Activated CD4-positive, alpha-beta T cell treated with anti-CD3 and anti-CD28 coated beads for 36 hours (primary cell): ENCODE data around the gene FAM181A. TPM values are rescaled to one million over a fixed set of nuclear protein-coding genes. Genes with fewer than 3 reads are reported as not detected.

Experiments used
- ATAC-seq: fragments of 200-7000 bp; cut with Tn5 transposase; one replicate; pipeline ENCODE4 v1.10.0; 2021; ENCODE audit warnings: mild to moderate bottlenecking, moderate library complexity
- CTCF ChIA-PET: fragments of 350-600 bp; sonication (Branson Sonifier 250); formaldehyde crosslinking; loops from one replicate; lab custom pipeline; 2021; ENCODE audit warnings: antibody characterized with exemption; lab: Charles Lee
- POLR2A ChIA-PET: fragments of 350-600 bp; sonication (Branson Sonifier 250); formaldehyde crosslinking; loops from one replicate; lab custom pipeline; 2021; ENCODE audit warnings: antibody characterized with exemption, inconsistent platforms; lab: Charles Lee
- DNase-seq: peaks from one replicate; pipeline ENCODE4 v3.0.0-alpha.2; 2020
- H3K27ac Mint-ChIP-seq: one replicate; pipeline ENCODE4 v1.8.0; 2021; ENCODE audit warnings: mixed read lengths
- H3K27me3 Mint-ChIP-seq: one replicate; pipeline ENCODE4 v1.8.0; 2021; ENCODE audit warnings: mixed read lengths
- H3K36me3 Mint-ChIP-seq: one replicate; pipeline ENCODE4 v1.8.0; 2021; ENCODE audit warnings: low read depth, mixed read lengths
- H3K4me1 Mint-ChIP-seq: one replicate; pipeline ENCODE4 v1.8.0; 2021; ENCODE audit warnings: mixed read lengths
- H3K4me3 Mint-ChIP-seq: one replicate; pipeline ENCODE4 v1.8.0; 2021; ENCODE audit warnings: mild to moderate bottlenecking, moderate library complexity, mixed read lengths
- H3K9me3 Mint-ChIP-seq: one replicate; pipeline ENCODE4 v1.8.0; 2021; ENCODE audit warnings: low read depth, mixed read lengths
- intact Hi-C, 2 experiments: fragments of 100-400 bp; cut with DNase I in 1 of 2; cut with micrococcal nuclease in 1 of 2; formaldehyde crosslinking; loops; one replicate each; pipeline versions ENCODE4 v1.14.2 to v1.15.1; 2022 to 2024; cut with DNase I, micrococcal nuclease
- total RNA-seq, 2 experiments: library from RNA; stranded (reverse); gene quantifications; one replicate each; pipeline ENCODE4 v1.2.3, GENCODE V29; 2021

FAM181A gene
- total RNA-seq, 2 experiments from 2014 or later: not detected

GRCh38 chr14:93932642-93933041 is 5.5 kb downstream of the FAM181A start:
- no peak overlapping the region for H3K4me3 Mint-ChIP-seq
- intact Hi-C loops: no loop called here
- ATAC-seq (no peak), DNase-seq (no peak)
- H3K9me3 Mint-ChIP-seq: no peaks in the 10 kb centered on the region
- H3K27me3 Mint-ChIP-seq: peaks cover 4% of the 10 kb centered on the region
- ChIA-PET CTCF (no interaction called here), POLR2A (no interaction called here)
- H3K27ac Mint-ChIP-seq: no peak overlapping the region
- no peaks in the 10 kb centered on the region for H3K4me1 Mint-ChIP-seq
- H3K36me3 Mint-ChIP-seq: peaks cover 2% of the 10 kb centered on the region

GRCh38 chr14:93935213-93935612 is 8.1 kb downstream of the FAM181A start:
- ATAC-seq (no peak), DNase-seq (no peak)
- H3K27ac Mint-ChIP-seq: no peak overlapping the region
- H3K4me1 Mint-ChIP-seq: peaks cover 9% of the 10 kb centered on the region
- H3K9me3 Mint-ChIP-seq: no peaks in the 10 kb centered on the region
- ChIA-PET POLR2A (no interaction called here), CTCF (interaction anchor here (0.5 to 14.8 kb wide), 13 partner anchors 12 to 755 kb away, joined by 3 to 349 read pairs (median 3); partner anchors contain the start of genes ASB2 and CCDC197)
- H3K4me3 Mint-ChIP-seq: no peak overlapping the region
- peaks cover 6% of the 10 kb centered on the region for H3K36me3 Mint-ChIP-seq
- intact Hi-C loops: no loop called here
- peaks cover 14% of the 10 kb centered on the region for H3K27me3 Mint-ChIP-seq

- H3K4me3 Mint-ChIP-seq: no peak overlapping the region
- peaks cover 14% of the 10 kb centered on the region for H3K27me3 Mint-ChIP-seq
- H3K4me1 Mint-ChIP-seq: peaks cover 14% of the 10 kb centered on the region
- ATAC-seq: peak; percentile 25
- H3K36me3 Mint-ChIP-seq: peaks cover 9% of the 10 kb centered on the region
- DNase-seq: peak; percentile 39
- H3K9me3 Mint-ChIP-seq: no peaks in the 10 kb centered on the region
- CTCF ChIA-PET: interaction anchor here (1.0 to 14.8 kb wide), 8 partner anchors 13 to 644 kb away, joined by 3 to 349 read pairs (median 4); partner anchors contain the start of genes ASB2 and CCDC197
- intact Hi-C loops: no loop called here
- no peak overlapping the region for H3K27ac Mint-ChIP-seq
- POLR2A ChIA-PET: no interaction called here
Observed at GRCh38 chr14:93936245-93936644, 9.1 kb downstream of the FAM181A start.

- no peak for ATAC-seq
- Mint-ChIP-seq H3K27me3 (peaks cover 14% of the 10 kb centered on the region), H3K4me1 (peaks cover 14% of the 10 kb centered on the region), H3K36me3 (peaks cover 9% of the 10 kb centered on the region), H3K27ac (no peak overlapping the region), H3K9me3 (no peaks in the 10 kb centered on the region), H3K4me3 (no peak overlapping the region)
- POLR2A ChIA-PET: no interaction called here
- no peak for DNase-seq
- intact Hi-C loops: no loop called here
- CTCF ChIA-PET: interaction anchor here (0.7 to 14.8 kb wide), 8 partner anchors 13 to 1379 kb away, joined by 3 to 349 read pairs (median 4); partner anchors contain the start of genes ASB2 and CCDC197
Observed at GRCh38 chr14:93936926-93937325, 9.8 kb downstream of the FAM181A start.

- H3K27me3 Mint-ChIP-seq: peaks cover 14% of the 10 kb centered on the region
- ATAC-seq (no peak), DNase-seq (no peak)
- intact Hi-C loops: no loop called here
- no peak overlapping the region for H3K27ac Mint-ChIP-seq
- no peaks in the 10 kb centered on the region for H3K9me3 Mint-ChIP-seq
- H3K4me1 Mint-ChIP-seq: peaks cover 14% of the 10 kb centered on the region
- peaks cover 9% of the 10 kb centered on the region for H3K36me3 Mint-ChIP-seq
- ChIA-PET CTCF (interaction anchor here (0.7 to 14.8 kb wide), 7 partner anchors 14 to 1379 kb away, joined by 3 to 349 read pairs (median 4); partner anchors contain the start of genes ASB2 and CCDC197), POLR2A (no interaction called here)
- H3K4me3 Mint-ChIP-seq: no peak overlapping the region
Observed at GRCh38 chr14:93937519-93937918, 10.4 kb downstream of the FAM181A start.

- POLR2A ChIA-PET: interaction anchor here (1.1 to 2.0 kb wide), 3 partner anchors 32 to 142 kb away, joined by 3 to 11 read pairs (median 3); partner anchors contain the start of genes DDX24 and IFI27L1
- DNase-seq (no peak), ATAC-seq (no peak)
- Mint-ChIP-seq H3K9me3 (no peaks in the 10 kb centered on the region), H3K36me3 (peaks cover 9% of the 10 kb centered on the region), H3K27ac (peak overlapping the region; percentile 5), H3K4me3 (peak overlapping the region; percentile 43), H3K27me3 (peaks cover 14% of the 10 kb centered on the region), H3K4me1 (peaks cover 14% of the 10 kb centered on the region)
- CTCF ChIA-PET: interaction anchor here (0.6 to 14.8 kb wide), 21 partner anchors 9 to 242 kb away, joined by 3 to 349 read pairs (median 11); partner anchors contain the start of genes ASB2, CCDC197, DDX24 and IFI27L1
- intact Hi-C loops: loop anchor here (1.0 to 2.0 kb wide), 6 partner anchors 20 to 242 kb away; no protein-coding TSS in a partner anchor
Observed at GRCh38 chr14:93938751-93939303, 11.7 kb downstream of the FAM181A start.

GRCh38 chr14:93939304-93940229 is 12.4 kb downstream of the FAM181A start:
- Mint-ChIP-seq H3K9me3 (no peaks in the 10 kb centered on the region), H3K27ac (peak overlapping the region; percentile 38)

GRCh38 chr14:93940437-93940836 is 13.3 kb downstream of the FAM181A start:
- intact Hi-C loops: no loop called here
- peak overlapping the region; percentile 19 for H3K4me3 Mint-ChIP-seq
- no peak for ATAC-seq
- peaks cover 9% of the 10 kb centered on the region for H3K36me3 Mint-ChIP-seq
- POLR2A ChIA-PET: interaction anchor here (1.0 to 2.0 kb wide), 5 partner anchors 30 to 61 kb away, joined by 3 to 12 read pairs (median 10); partner anchors contain the start of gene CCDC197
- H3K27me3 Mint-ChIP-seq: peaks cover 14% of the 10 kb centered on the region
- DNase-seq: no peak
- CTCF ChIA-PET: interaction anchor here (0.6 to 14.8 kb wide), 26 partner anchors 9 to 240 kb away, joined by 3 to 349 read pairs (median 8); partner anchors contain the start of genes ASB2, CCDC197 and OTUB2
- H3K27ac Mint-ChIP-seq: peak overlapping the region; percentile 53
- no peaks in the 10 kb centered on the region for H3K9me3 Mint-ChIP-seq
- H3K4me1 Mint-ChIP-seq: peaks cover 14% of the 10 kb centered on the region

More at GRCh38 chr14:93939304-93940229, 12.4 kb downstream of the FAM181A start:
- Mint-ChIP-seq H3K4me3 (peak overlapping the region; percentile 43), H3K4me1 (peaks cover 14% of the 10 kb centered on the region), H3K27me3 (peaks cover 14% of the 10 kb centered on the region), H3K36me3 (peaks cover 9% of the 10 kb centered on the region)
- POLR2A ChIA-PET: interaction anchor here (1.0 to 2.0 kb wide), 9 partner anchors 20 to 141 kb away, joined by 3 to 12 read pairs (median 5); partner anchors contain the start of genes ASB2, CCDC197, DDX24 and IFI27L1
- CTCF ChIA-PET: interaction anchor here (0.6 to 14.8 kb wide), 38 partner anchors 9 to 605 kb away, joined by 3 to 349 read pairs (median 7); partner anchors contain the start of genes ASB2, CCDC197, DDX24 and IFI27L1
- peak; percentile 95 for ATAC-seq
- peak; percentile 94 for DNase-seq
- intact Hi-C loops: loop anchor here (1.0 to 2.0 kb wide), 6 partner anchors 20 to 241 kb away; no protein-coding TSS in a partner anchor

- no peak overlapping the region for H3K4me3 Mint-ChIP-seq
- ChIA-PET CTCF (interaction anchor here (0.7 to 14.8 kb wide), 4 partner anchors 17 to 505 kb away, joined by 3 to 349 read pairs (median 92); partner anchors contain the start of genes ASB2 and CCDC197), POLR2A (no interaction called here)
- peaks cover 13% of the 10 kb centered on the region for H3K27me3 Mint-ChIP-seq
- peaks cover 7% of the 10 kb centered on the region for H3K36me3 Mint-ChIP-seq
- DNase-seq (no peak), ATAC-seq (no peak)
- peaks cover 14% of the 10 kb centered on the region for H3K4me1 Mint-ChIP-seq
- H3K27ac Mint-ChIP-seq: no peak overlapping the region
- intact Hi-C loops: no loop called here
- H3K9me3 Mint-ChIP-seq: no peaks in the 10 kb centered on the region
Observed at GRCh38 chr14:93941293-93941910, 14.3 kb downstream of the FAM181A start.

GRCh38 chr14:93943052-93943451 is 15.9 kb downstream of the FAM181A start:
- Mint-ChIP-seq H3K27me3 (peaks cover 7% of the 10 kb centered on the region), H3K27ac (peak overlapping the region; percentile 34), H3K4me1 (peaks cover 14% of the 10 kb centered on the region), H3K4me3 (no peak overlapping the region), H3K36me3 (peaks cover 7% of the 10 kb centered on the region), H3K9me3 (no peaks in the 10 kb centered on the region)
- DNase-seq: no peak
- intact Hi-C loops: no loop called here
- POLR2A ChIA-PET: interaction anchor here (0.6 kb wide), 1 partner anchor 16 kb away, joined by 4 read pairs; no protein-coding TSS in a partner anchor
- ATAC-seq: no peak
- CTCF ChIA-PET: interaction anchor here (0.6 to 14.8 kb wide), 5 partner anchors 31 to 237 kb away, joined by 3 to 349 read pairs (median 3); partner anchors contain the start of genes ASB2, CCDC197, DDX24 and IFI27L1
